Gastrocnemius medialis (tissue), 4 donors: ENCODE data around the gene NBPF3.

Experiments
- POLR2A ChIP-seq, 2 donors: fragments of 450-650 bp; IDR thresholded peaks; one replicate each; pipeline ENCODE4 v1.6.1; 2017; ENCODE audit warnings: antibody characterized with exemption in 2 of 2, mild to moderate bottlenecking in 2 of 2, moderate library complexity in 2 of 2
- TF ChIP-seq, protein P1 (sequence below), 5 experiments: fragments of 450-650 bp in 3 of 5; fragments of 200-600 bp in 2 of 5; sonication (generic) in 2 of 5; IDR thresholded peaks in 4 of 5; conservative IDR thresholded peaks in 1 of 5; 1 replicate in 4 of 5; 2 replicates in 1 of 5; pipeline ENCODE4 v1.5.1; 2016 to 2019; ENCODE audit warnings: antibody characterized with exemption in 5 of 5, mild to moderate bottlenecking in 3 of 5, moderate library complexity in 3 of 5

DNA sequence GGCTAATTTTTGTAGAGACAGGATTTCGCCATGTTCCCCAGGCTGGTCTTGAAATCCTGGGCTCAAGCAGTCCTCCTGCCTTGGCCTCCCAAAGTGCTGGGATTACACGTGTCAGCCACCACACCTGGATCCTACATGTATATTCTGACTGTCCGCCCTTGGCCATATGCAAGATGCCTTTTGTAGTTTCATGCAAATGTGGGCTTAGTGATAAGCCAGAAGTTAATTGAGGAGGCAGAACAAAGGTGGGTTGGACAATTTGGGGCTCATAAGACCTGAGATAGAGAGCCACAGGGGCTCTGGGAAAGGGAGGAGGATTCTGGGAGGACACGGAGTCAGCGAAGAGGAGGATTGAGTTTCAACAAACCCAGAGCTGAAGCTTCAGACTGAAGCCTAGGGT is 94.2 kb downstream of the NBPF3 start:
- TF ChIP-seq, protein P1, sequence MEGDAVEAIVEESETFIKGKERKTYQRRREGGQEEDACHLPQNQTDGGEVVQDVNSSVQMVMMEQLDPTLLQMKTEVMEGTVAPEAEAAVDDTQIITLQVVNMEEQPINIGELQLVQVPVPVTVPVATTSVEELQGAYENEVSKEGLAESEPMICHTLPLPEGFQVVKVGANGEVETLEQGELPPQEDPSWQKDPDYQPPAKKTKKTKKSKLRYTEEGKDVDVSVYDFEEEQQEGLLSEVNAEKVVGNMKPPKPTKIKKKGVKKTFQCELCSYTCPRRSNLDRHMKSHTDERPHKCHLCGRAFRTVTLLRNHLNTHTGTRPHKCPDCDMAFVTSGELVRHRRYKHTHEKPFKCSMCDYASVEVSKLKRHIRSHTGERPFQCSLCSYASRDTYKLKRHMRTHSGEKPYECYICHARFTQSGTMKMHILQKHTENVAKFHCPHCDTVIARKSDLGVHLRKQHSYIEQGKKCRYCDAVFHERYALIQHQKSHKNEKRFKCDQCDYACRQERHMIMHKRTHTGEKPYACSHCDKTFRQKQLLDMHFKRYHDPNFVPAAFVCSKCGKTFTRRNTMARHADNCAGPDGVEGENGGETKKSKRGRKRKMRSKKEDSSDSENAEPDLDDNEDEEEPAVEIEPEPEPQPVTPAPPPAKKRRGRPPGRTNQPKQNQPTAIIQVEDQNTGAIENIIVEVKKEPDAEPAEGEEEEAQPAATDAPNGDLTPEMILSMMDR (IDR thresholded peaks at IDR 0.05 in 4 of 5, conservative IDR thresholded peaks at IDR 0.05 in 1 of 5): no peak
- no peak for TF ChIP-seq POLR2A (IDR thresholded peaks at IDR 0.05)
